ENCODE results near the gene PCDH1.

Gene PCDH1

DNA sequence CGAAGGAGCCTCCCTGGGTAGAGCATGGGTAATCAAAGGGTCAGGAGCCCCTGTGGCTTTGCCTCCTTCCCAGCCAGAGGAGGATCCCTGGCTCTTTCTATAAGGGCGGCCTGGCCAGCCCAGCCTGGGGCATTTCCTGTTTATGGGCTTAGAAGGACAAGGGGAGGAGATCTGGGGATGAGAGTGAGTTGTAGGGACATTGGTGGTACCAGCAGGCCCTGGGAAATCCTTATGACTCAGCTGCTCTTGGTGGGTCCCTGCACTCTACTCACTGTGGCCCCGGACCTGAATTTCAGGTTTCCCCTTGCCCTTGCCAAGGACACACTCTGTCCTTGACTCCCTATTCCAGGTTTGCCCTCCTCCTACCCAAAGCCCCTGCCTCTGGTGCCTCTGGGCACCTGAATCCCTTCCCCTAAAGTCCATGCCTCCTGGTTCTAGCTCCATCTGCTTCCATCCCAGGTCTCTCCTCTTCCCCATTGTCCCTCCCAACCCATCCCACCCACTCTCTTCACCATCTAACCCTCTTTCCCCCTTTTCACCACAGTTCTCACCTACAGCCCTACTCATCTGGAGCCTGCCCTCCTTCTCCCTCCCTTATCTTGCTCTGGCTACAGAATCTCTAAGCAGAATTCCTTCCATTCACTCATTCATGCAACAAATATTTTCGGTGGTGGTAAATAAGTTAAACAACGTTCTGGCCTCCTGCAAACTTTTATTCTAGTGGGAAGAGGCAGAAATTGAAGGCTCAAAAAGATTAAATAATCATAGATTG lies 34.9 kb downstream of the PCDH1 start:
- ATAC-seq = no peak

DNA sequence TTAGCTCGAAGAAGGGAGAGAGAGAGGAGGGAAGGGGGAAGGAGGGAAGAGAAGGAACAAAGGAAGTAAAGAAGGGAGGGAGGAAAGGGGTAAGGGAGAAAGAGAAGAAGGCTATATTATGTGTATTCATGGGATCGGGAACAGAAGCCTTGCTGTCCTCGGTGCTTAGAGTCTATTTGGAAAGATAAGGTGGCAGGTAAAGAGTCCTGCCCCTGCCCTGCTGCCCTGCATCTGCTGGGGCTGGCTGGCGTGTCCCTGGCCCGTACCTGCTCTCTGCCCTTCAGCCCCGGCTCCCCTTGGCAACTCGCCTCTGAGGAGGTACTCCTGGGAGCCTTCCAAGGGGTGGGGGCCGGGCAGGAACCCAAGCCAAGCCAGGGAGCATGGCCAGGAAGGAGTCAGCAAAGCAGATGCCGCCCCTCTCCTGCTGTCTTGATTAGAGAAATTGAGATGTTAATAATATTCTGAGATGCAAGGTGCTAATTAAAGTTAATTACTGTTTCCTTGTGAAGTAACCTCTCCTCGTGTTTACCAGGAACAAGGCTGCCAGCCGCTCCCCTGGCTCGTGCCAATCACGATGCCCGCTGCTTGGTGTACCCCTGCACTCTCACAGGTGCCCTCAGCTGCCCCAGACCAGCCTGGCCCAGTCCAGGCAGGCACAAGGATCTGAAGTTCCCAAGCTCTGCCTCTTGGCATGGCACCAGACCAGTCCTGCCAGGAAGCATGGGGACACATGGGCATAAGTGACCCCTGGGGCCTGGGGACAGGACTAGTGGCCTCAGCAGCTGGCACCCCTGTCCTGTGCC lies 36.6 kb downstream of the PCDH1 start:
- no peak for ATAC-seq
- TF ChIP-seq PPARA (CRISPR knock-in tag; IDR thresholded peaks at IDR 0.05; ENCODE audit: borderline replicate concordance) (no peak), POU6F1 (CRISPR knock-in tag; IDR thresholded peaks at IDR 0.05; ENCODE audit: borderline replicate concordance, low read depth) (no peak), RARB (CRISPR knock-in tag; IDR thresholded peaks at IDR 0.05) (no peak), TOX (CRISPR knock-in tag; IDR thresholded peaks at IDR 0.05; ENCODE audit: borderline replicate concordance) (no peak), ZC3H10 (CRISPR knock-in tag; IDR thresholded peaks at IDR 0.05) (no peak), ZFP3 (CRISPR knock-in tag; IDR thresholded peaks at IDR 0.05) (no peak), ZFP30 (CRISPR knock-in tag; IDR thresholded peaks at IDR 0.05) (no peak), SNAI2 (CRISPR knock-in tag; IDR thresholded peaks at IDR 0.05) (no peak), ARNTL (CRISPR knock-in tag; IDR thresholded peaks at IDR 0.05; ENCODE audit: borderline replicate concordance, low read depth) (no peak), GLIS3 (CRISPR knock-in tag; IDR thresholded peaks at IDR 0.05) (no peak), CSDC2 (CRISPR knock-in tag; IDR thresholded peaks at IDR 0.05) (no peak)
- TF ChIP-seq, protein P1, sequence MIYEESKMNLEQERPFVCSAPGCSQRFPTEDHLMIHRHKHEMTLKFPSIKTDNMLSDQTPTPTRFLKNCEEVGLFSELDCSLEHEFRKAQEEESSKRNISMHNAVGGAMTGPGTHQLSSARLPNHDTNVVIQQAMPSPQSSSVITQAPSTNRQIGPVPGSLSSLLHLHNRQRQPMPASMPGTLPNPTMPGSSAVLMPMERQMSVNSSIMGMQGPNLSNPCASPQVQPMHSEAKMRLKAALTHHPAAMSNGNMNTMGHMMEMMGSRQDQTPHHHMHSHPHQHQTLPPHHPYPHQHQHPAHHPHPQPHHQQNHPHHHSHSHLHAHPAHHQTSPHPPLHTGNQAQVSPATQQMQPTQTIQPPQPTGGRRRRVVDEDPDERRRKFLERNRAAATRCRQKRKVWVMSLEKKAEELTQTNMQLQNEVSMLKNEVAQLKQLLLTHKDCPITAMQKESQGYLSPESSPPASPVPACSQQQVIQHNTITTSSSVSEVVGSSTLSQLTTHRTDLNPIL (CRISPR knock-in tag; IDR thresholded peaks at IDR 0.05; ENCODE audit: low read depth) = no peak

More for the DNA sequence above, 34.9 kb downstream of the PCDH1 start:
- no peak for TF ChIP-seq TOX (CRISPR knock-in tag; IDR thresholded peaks at IDR 0.05; ENCODE audit: borderline replicate concordance)
- no peak for TF ChIP-seq ARNTL (CRISPR knock-in tag; IDR thresholded peaks at IDR 0.05; ENCODE audit: borderline replicate concordance, low read depth)
- TF ChIP-seq CSDC2 (CRISPR knock-in tag; IDR thresholded peaks at IDR 0.05) = no peak
- no peak for TF ChIP-seq SNAI2 (CRISPR knock-in tag; IDR thresholded peaks at IDR 0.05)
- TF ChIP-seq ZNF8 (CRISPR knock-in tag; IDR thresholded peaks at IDR 0.05) = no peak
- TF ChIP-seq OSR1 (CRISPR knock-in tag; IDR thresholded peaks at IDR 0.05) = no peak
- no peak for TF ChIP-seq GLIS3 (CRISPR knock-in tag; IDR thresholded peaks at IDR 0.05)
- no peak for TF ChIP-seq BACH2 (CRISPR knock-in tag; IDR thresholded peaks at IDR 0.05; ENCODE audit: borderline replicate concordance)
- no peak for TF ChIP-seq RARB (CRISPR knock-in tag; IDR thresholded peaks at IDR 0.05)
- TF ChIP-seq PATZ1 (CRISPR knock-in tag; IDR thresholded peaks at IDR 0.05; ENCODE audit: borderline replicate concordance) = no peak
- TF ChIP-seq ZFP30 (CRISPR knock-in tag; IDR thresholded peaks at IDR 0.05) = no peak
- TF ChIP-seq ISL1 (CRISPR knock-in tag; IDR thresholded peaks at IDR 0.05) = no peak
- TF ChIP-seq ZNF70 (CRISPR knock-in tag; IDR thresholded peaks at IDR 0.05) = no peak
- TF ChIP-seq PPARA (CRISPR knock-in tag; IDR thresholded peaks at IDR 0.05; ENCODE audit: borderline replicate concordance) = no peak
- no peak for TF ChIP-seq TSHZ2 (CRISPR knock-in tag; IDR thresholded peaks at IDR 0.05)
- no peak for TF ChIP-seq ESRRG (CRISPR knock-in tag; IDR thresholded peaks at IDR 0.05)
- TF ChIP-seq ZC3H10 (CRISPR knock-in tag; IDR thresholded peaks at IDR 0.05) = no peak
- no peak for TF ChIP-seq CSRNP3 (CRISPR knock-in tag; IDR thresholded peaks at IDR 0.05)
- TF ChIP-seq ZNF565 (CRISPR knock-in tag; conservative IDR thresholded peaks at IDR 0.05; ENCODE audit: low read depth) = no peak
- TF ChIP-seq ZFP3 (CRISPR knock-in tag; IDR thresholded peaks at IDR 0.05) = no peak

Data from SK-N-SH treated with all-trans-retinoic acid at 6 μM for 48 hours (cell line).